HG03103 (cell line): Measurements from ENCODE around the gene CLC.
"Not testable (repeated sequence)": the region's sequence is repeated elsewhere in the genome, so short reads cannot be mapped to it uniquely, and the experiment has no call there.

Experiments
- ATAC-seq: cut with Tn5 transposase; IDR thresholded peaks from one replicate; pipeline ENCODE4 v1.9.1; 2021; ENCODE audit warnings: low read depth; ENCODE audit not compliant: unreplicated experiment

The CLC gene

DNA sequence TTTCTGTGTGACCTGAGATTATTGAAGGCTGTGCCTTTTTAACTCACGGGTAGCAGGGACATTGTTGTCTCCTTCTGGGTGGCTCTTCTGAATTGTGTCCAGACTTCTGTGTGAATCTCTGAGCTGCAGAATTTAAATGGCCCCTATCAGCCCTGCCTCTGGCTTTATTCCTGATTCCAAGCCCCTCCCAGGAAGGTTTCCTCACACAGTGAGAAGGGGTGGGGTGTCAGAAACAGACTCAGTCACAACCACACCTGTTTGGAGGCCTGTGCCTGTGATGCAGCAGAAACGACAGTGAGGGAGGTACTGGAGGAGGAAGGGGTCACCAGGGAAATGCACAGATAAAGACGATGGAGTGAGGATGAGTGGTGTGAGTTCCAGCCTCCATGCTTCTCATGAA is at the start of gene CLC:
CLC (minus strand) TSS at position 139 of the 400 bp plus-strand sequence; CDS start at position 62, 77 bp downstream.
- ATAC-seq = no peak

GRCh38 chr19:39780894-39781293 is 43.1 kb upstream of the CLC start:
- ATAC-seq = no peak

GRCh38 chr19:39778763-39779162 is 40.9 kb upstream of the CLC start, which contains the start of gene LEUTX:
TSS of gene LEUTX (plus strand) at chr19:39778854. CDS start at chr19:39778921, 67 bp downstream.
- no peak for ATAC-seq

DNA sequence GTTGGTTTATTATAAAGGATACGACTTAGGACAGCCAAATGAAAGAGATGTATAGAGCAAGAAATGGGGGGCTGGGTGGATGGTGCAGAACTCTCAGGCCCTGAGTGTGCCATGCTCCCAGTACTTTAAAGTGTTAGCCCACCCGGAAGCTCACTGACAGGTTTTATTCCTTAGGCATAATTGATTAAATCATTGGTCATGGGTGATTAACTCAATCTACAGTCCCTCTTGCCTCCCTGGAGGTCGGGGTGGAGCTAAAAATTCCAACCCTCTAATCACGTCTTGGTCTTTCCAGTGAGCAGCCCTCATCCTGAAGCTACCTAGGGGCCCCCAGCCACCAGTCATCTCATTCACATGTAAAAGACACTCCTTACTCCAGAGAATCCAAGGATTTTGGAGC is 31.0 kb upstream of the CLC start:
- ATAC-seq = no peak

DNA sequence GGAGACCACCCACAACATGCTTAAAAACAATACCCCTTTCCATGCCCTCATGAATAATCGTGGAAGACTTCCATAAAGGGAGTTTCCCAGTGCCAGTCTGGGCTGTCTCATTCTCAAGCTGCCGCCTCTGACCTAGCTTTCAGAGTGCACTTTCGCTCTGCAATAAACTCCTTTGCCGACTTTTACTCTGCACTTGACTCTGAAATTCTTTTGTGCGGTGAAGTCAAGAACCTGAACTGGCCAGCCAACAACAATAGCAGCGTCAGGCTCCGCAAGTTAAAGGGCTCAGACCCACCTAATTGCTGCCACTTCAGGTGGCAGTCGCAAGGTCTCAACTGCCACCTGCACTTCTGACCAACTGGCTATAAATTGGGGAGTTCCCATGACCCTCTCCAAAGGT is 30.5 kb upstream of the CLC start:
- no peak for ATAC-seq

DNA sequence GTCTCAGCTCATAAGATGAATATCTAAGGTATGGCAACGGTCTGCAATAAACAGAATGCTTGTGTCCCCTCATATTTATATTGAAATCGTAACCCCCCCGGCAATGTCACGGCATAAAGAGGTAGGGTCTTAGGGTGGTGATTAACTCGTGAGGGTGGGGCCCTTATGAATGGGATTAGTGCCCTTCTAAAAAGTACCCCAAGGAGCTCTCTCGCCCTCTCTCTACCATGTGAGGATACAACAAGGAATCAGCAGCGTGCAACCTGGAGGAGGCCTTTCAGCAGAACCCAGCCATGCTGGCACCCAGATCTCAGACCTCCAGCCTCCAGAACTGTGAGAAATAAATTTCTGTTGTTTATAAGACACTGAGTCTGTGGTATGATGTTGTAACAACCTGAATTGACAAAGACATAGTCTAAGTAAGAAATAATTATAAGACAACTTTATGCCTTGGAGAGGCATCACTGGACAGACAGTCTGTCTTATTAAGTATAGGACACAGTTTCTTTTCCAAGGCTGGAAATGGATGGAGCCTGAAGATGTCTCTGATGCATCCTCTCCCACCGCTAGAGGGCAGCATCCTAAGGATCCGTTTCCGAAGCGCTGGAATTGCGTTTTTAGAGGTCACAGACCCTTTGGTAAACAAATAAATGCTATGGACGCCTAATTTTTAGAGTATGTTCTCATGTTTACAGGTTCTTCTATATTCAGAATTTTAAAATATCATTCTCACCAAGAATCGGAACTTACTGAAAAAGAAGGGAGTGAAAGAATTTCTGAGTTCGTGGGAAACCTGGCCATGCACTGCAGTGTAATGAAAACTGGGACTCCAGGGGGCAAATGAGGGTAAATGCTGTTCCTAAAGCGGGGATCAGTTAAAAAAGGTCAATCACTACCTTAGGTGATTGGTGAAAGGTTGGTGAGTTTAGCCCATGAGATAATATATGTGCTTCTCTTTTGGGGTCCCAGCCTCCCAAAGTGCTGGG is 27.6 kb upstream of the CLC start:
- ATAC-seq = no peak

DNA sequence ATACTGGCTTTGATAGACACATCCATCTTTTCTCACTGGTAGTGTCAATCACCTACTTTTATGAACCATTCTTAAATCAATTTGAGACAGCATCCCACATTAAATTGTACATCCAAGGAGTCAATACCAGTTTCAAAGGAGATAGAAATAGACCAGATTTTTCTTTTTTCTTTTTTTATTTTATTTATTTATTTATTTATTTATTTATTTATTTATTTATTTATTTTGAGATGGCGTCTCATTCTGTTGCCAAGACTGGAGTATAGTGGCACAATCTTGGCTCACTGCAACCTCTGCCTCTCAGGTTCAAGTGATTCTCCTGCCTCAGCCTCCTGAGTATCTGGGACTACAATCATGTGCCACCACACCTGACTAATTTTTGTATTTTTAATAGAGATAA is 24.0 kb upstream of the CLC start:
- ATAC-seq = not testable (repeated sequence)

DNA sequence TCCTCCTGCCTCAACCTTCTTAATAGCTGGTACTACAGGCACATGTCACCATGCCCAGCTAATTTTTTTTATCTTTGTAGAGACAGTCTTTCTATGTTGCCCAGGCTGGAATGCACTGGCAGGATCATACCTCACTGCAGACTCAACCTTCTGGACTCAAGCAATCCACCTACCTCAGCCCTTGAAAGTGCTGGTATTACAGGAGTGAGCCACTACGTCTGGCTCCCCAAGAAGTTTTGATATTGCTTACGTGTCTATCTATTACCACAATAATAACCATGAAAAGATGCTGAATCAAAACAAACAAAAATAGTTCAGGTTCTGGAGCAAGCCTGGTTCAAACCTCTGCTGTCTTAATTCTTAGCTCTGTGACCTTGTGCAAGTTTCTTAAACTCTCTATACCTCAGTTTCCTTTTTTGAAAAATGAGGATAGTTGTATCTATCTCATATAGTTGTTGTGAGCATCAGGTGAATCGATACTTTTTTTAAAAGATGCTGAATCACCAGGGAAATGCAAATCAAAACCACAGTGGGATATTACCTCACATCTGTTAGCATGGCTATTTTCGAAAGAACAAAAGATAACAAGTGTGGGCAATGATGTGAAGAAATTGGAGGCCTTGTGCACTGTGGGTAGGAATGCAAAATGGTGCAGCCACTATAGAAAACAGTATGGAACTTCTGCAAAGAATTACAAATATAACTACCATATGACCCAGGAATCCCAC is 21.8 kb upstream of the CLC start:
- no peak for ATAC-seq

DNA sequence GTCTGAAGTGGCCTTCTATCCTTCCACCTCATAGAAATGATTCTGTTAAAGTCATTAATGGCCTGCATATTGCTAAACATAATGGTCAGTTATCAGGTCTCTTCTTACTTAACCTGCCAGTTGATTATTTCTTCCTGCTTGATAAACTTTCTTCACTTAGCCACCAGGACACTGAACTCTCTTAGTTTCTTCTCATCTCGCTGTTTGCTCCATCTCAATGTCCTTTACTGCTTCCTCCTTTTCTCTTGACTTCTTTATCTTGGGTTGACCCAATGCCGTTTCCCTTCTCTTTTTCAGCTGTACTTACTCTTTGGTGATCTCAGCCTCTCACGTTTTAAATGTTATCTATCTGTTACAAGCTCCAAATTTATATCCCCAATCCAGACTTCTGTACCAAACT is 17.1 kb upstream of the CLC start:
- no peak for ATAC-seq

- ATAC-seq = no peak
Measured at GRCh38 chr19:39754544-39754943, 16.7 kb upstream of the CLC start.

DNA sequence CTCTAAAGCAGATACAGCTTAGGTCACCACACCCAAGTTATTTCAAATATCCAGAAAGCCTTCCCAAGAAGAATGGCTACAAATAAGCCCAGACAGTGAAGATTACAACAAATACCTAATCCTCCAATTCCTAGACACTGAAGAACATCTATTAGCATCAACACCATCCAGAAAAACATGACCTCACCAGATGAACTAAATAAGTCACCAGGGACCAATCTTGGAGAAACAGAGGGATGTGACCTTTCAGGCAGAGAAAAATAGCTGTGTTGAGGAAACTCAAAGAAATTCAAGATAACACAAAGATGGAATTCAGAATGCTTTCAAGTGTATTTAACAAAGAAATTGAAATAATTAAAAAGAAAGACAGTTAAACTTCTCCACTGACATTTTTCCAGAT is 15.0 kb upstream of the CLC start:
- ATAC-seq = no peak

- no peak for ATAC-seq
Measured at GRCh38 chr19:39752390-39752789, 14.6 kb upstream of the CLC start.

- ATAC-seq = no peak
Measured at GRCh38 chr19:39749981-39750380, 12.2 kb upstream of the CLC start.

- ATAC-seq = no peak
Measured at GRCh38 chr19:39746836-39747529, 9.2 kb upstream of the CLC start.

GRCh38 chr19:39745643-39746042 is 7.8 kb upstream of the CLC start:
- no peak for ATAC-seq

GRCh38 chr19:39740395-39740794 is 2.6 kb upstream of the CLC start:
- no peak for ATAC-seq

DNA sequence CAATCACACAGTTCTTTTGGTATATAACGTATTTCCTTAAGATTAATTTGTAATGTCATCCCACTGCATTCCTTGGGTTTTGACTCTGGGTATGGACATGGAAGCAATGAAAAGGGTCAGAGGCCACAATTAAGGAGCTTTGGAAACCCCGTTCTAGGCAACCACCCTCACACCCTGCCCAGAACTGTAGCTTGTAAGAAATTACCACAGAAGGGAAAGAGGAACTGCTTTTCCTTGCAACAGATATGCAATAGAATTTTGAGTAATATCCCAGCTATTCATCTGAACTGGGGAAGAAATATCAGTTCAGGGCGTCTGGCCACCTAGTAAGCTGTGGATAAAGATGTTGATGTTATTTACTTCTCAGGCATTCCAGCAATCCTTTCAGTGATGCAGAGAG is 985 bp upstream of the CLC start:
- no peak for ATAC-seq

DNA sequence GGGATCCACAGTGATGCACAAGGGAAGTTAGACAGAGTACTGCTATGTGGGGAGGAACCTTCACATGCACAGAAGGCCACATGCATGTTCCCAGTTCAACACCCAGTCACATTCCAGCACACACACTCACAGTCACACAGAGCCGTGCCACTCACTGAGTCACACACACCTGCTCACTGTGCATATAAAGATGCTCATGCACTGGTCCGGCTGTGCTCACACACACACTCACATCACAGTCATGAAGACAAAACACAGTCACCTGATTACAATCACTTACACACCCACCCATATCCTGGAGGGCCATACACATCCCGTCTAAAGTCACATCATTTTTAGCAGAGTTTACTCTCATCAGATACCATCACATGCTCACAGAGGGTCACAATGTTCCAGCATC is 478 bp downstream of the CLC start:
- ATAC-seq = no peak

DNA sequence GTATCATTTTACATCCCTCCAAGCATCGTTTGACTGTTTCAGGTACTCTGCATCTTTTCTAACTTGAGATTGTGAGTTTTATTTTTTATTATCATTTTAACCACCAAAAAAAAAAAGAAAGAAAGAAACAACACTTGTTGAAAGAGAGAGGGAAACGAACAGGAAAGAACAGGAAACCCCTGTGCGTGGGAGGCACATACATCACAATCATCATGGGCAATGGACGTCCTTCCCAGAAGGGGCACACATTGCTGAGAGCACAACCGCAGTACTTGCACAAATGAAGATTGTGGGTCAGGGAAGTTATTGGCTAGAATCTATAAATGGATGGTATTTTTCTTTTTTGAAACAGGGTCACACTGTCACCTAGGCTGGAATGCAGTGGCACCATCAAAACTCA is 1.7 kb downstream of the CLC start:
- ATAC-seq = no peak

DNA sequence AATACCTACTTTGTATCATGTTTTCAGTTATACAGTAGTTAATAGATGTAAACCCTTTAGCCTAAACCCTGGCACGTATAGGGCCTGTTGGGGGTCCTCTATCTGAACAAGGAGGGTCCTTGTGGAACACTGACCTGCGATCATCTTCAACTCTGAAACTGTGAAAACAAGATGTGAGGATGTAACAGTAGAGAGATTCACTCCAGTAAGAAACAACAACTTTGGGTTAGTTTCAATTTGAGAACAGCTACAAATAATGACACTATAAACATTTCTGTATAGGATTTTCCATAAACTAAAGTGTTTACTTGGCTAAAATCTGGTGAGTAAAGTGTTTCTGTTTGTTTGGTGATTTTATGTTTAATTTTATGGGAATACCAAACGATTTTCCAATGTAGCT is 2.1 kb downstream of the CLC start:
- no peak for ATAC-seq

DNA sequence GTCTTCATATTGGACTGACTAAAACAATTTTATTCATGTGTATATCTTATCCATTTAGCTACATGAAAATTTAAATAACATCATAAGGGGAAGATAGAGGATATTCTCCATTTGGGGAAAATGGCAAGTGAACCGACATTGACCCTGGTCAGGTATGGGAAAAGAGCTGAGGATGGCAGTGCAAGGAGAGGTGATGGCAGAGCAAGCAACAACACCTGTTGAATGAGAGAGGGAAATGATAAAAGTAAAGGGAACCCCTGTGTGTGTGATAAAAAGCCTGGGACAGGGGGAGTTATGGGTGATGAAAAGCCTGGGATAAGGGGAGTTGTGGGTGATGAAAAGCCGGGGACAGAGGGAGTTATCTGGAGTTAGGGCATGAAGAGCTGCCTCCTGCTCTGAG is 4.0 kb downstream of the CLC start:
- ATAC-seq = no peak
